Measurements from ENCODE around the gene PCSK6. TPM values are rescaled to one million over a fixed set of nuclear protein-coding genes. Genes with fewer than 3 reads are reported as not detected.

The PCSK6 gene
- total RNA-seq, 3 donors from 2014 or later (not counting 1 experiment from before 2014, with no cell fraction given) = 1.5 to 2.4 (median 2.4) TPM

DNA sequence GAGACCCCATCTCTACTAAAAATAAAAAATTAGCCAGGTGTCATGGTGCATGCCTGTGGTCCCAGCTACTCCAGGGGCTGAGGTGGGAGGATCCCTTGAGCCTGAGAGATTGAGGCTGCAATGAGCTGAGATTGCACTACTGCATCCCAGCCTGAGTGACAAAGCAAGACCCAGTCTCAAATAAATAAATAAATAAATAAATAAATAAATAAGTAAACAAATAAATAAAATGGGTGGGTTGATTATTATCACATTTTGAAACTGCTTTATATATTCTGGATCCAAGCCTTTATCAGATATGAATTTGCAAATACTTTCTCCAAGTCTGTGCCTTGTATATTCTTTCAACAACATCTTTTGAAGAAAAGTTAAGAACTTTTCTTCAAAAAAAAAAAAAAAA lies 22.2 kb upstream of the PCSK6 start:
- Mint-ChIP-seq H3K27ac (no peak overlapping the region), H3K36me3 (peaks cover 11% of the 10 kb centered on the region), H3K27me3 (ENCODE audit: low read depth in 2 of 2) (peaks cover 10 to 67% of the 10 kb centered on the region in 2 donors), H3K4me1 (no peaks in the 10 kb centered on the region), H3K4me3 (no peak overlapping the region), H3K9me3 (peaks cover 7 to 10% of the 10 kb centered on the region in 2 donors)
- H3K27me3 ChIP-seq (ENCODE audit: control insufficient read depth, insufficient read depth, low read length) = no peaks in the 10 kb centered on the region
- no peak for DNase-seq
- TF ChIP-seq, protein P1, sequence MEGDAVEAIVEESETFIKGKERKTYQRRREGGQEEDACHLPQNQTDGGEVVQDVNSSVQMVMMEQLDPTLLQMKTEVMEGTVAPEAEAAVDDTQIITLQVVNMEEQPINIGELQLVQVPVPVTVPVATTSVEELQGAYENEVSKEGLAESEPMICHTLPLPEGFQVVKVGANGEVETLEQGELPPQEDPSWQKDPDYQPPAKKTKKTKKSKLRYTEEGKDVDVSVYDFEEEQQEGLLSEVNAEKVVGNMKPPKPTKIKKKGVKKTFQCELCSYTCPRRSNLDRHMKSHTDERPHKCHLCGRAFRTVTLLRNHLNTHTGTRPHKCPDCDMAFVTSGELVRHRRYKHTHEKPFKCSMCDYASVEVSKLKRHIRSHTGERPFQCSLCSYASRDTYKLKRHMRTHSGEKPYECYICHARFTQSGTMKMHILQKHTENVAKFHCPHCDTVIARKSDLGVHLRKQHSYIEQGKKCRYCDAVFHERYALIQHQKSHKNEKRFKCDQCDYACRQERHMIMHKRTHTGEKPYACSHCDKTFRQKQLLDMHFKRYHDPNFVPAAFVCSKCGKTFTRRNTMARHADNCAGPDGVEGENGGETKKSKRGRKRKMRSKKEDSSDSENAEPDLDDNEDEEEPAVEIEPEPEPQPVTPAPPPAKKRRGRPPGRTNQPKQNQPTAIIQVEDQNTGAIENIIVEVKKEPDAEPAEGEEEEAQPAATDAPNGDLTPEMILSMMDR (IDR thresholded peaks at IDR 0.05) = no peak
- no peaks in the 10 kb centered on the region for H3K4me1 ChIP-seq (ENCODE audit: control insufficient read depth, insufficient read depth, low read length)
- H3K36me3 ChIP-seq (ENCODE audit: control insufficient read depth, insufficient read depth, low read length) = no peaks in the 10 kb centered on the region
- no peaks in the 10 kb centered on the region for H3K9me3 ChIP-seq (ENCODE audit: control insufficient read depth, insufficient read depth, low read length)
- intact Hi-C loops (cut with micrococcal nuclease) = no loop called here
- no peak for ATAC-seq
- no peak overlapping the region for H3K4me3 ChIP-seq (ENCODE audit: low read length)
- H3K27ac ChIP-seq (ENCODE audit: low read length) = no peak overlapping the region

DNA sequence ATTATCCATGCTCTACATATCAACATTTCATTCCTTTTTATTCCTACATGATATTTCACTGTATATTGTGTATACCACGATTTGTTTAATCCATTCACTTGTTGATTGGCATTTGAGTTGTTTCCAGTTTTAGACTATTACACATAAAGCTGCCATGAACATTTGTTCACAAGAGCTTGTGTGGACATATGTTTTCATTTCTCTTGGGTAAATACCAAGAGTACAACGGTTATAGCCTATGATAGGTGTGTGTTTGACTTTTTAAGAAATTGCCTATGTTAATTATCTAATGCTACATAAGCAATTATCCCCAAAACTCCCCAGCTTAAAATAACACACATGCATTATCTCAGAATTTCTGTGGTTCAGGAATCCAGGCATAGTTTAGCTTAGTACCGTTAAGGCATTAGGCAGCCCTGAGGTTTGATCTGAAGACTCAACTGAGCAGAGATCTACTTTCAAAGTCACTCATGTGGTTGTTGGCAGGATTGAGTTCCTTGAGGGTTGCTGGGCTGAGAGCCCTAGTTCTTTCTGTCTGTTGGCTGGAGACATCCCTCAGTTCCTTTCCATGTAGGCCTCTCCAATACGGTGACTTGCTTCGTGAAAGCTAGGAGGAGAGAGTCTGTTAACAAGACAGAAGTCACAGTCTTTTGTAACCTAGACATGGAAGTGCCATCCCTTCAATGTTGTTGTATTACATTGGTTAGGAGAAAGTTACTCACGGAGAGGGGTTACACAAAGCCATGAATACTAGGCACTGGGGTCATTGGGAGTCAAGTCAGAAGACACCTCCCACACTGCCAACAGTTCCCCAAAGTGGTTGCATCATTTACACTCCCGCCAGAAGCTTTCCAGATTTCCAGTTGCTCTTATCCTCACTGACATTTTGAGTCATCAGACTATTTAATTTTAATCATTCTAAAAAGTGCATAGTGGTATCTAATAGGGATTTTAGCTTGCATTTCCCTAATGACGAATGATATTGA lies 21.0 kb upstream of the PCSK6 start:
- Mint-ChIP-seq H3K27ac (no peak overlapping the region), H3K27me3 (ENCODE audit: low read depth in 2 of 2) (peaks cover 10 to 70% of the 10 kb centered on the region in 2 donors), H3K36me3 (no peaks in the 10 kb centered on the region), H3K4me1 (no peaks in the 10 kb centered on the region), H3K4me3 (no peak overlapping the region), H3K9me3 (no peaks in the 10 kb centered on the region)
- intact Hi-C loops (cut with micrococcal nuclease) = no loop called here
- Histone ChIP-seq H3K27me3 (ENCODE audit: control insufficient read depth, insufficient read depth, low read length) (no peaks in the 10 kb centered on the region), H3K36me3 (ENCODE audit: control insufficient read depth, insufficient read depth, low read length) (no peaks in the 10 kb centered on the region), H3K9me3 (ENCODE audit: control insufficient read depth, insufficient read depth, low read length) (no peaks in the 10 kb centered on the region), H3K4me3 (ENCODE audit: low read length) (no peak overlapping the region), H3K4me1 (ENCODE audit: control insufficient read depth, insufficient read depth, low read length) (no peaks in the 10 kb centered on the region), H3K27ac (ENCODE audit: low read length) (no peak overlapping the region)
- no peak for DNase-seq
- ATAC-seq = no peak
- TF ChIP-seq, protein P1 (IDR thresholded peaks at IDR 0.05) = no peak
- 86% methylated on average over 6 of the region's 8 CpGs for WGBS (ENCODE audit: insufficient coverage)

DNA sequence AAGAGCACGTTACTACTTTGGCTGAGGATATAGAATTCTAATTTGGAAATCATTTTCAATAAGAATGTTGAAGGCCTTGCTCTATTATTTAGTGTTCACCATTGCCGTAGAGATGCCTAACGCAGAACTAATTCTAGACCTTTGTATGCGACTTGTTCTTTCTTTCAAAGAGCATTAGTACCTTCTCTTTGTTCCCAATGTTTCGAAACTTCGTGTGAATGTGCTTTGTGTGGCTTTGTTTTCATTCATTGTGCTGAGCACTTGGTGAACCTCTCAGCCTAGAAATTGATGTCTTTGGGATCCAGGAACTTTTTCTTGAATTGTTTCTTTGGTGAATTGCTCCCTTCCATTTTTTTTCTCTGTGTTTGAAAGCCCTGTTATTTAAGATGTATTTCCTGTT lies 19.8 kb upstream of the PCSK6 start:
- Histone ChIP-seq H3K9me3 (ENCODE audit: control insufficient read depth, insufficient read depth, low read length) (no peaks in the 10 kb centered on the region), H3K36me3 (ENCODE audit: control insufficient read depth, insufficient read depth, low read length) (no peaks in the 10 kb centered on the region), H3K27me3 (ENCODE audit: control insufficient read depth, insufficient read depth, low read length) (no peaks in the 10 kb centered on the region), H3K4me3 (ENCODE audit: low read length) (no peak overlapping the region), H3K4me1 (ENCODE audit: control insufficient read depth, insufficient read depth, low read length) (no peaks in the 10 kb centered on the region), H3K27ac (ENCODE audit: low read length) (no peak overlapping the region)
- TF ChIP-seq, protein P1 (IDR thresholded peaks at IDR 0.05) = no peak
- H3K27me3 Mint-ChIP-seq (ENCODE audit: low read depth in 2 of 2) = peaks cover 13 to 77% of the 10 kb centered on the region in 2 donors
- H3K27ac Mint-ChIP-seq = no peak overlapping the region
- 91% methylated on average over 6 of the region's 6 CpGs for WGBS (ENCODE audit: insufficient coverage)
- no peaks in the 10 kb centered on the region for H3K4me1 Mint-ChIP-seq
- no peaks in the 10 kb centered on the region for H3K9me3 Mint-ChIP-seq
- H3K4me3 Mint-ChIP-seq = no peak overlapping the region
- DNase-seq (no peak), ATAC-seq (no peak)
- intact Hi-C loops (cut with micrococcal nuclease) = no loop called here
- H3K36me3 Mint-ChIP-seq = no peaks in the 10 kb centered on the region
